Lower leg skin (tissue), 4 donors: Measurements from ENCODE around the gene STEAP3. TPM values are rescaled to one million over a fixed set of nuclear protein-coding genes. Genes with fewer than 3 reads are reported as not detected.

Experiments
- DNase-seq, 2 donors: peaks; one replicate each; pipeline ENCODE4 v3.0.0-alpha.2; 2019; ENCODE audit warnings: low spot score in 2 of 2
- H3K4me3 ChIP-seq: fragments of 200-600 bp; sonication (generic); 2 replicates; pipeline ENCODE4 v1.5.1; 2017; ENCODE audit warnings: mild to moderate bottlenecking, low read depth; ENCODE audit not compliant: poor library complexity, severe bottlenecking
- CTCF ChIP-seq, 3 donors: fragments of 450-650 bp; IDR thresholded peaks; one replicate each; pipeline ENCODE4 v1.5.1; 2016; ENCODE audit warnings: antibody characterized with exemption in 3 of 3, mild to moderate bottlenecking in 3 of 3, moderate library complexity in 2 of 3
- POLR2A ChIP-seq, 2 donors: fragments of 450-650 bp; IDR thresholded peaks; one replicate each; pipeline ENCODE4 v1.6.1; 2016 to 2017; ENCODE audit warnings: antibody characterized with exemption in 2 of 2, mild to moderate bottlenecking in 1 of 2, moderate library complexity in 1 of 2
- WGBS, 2 donors: methylation state at CpG; one replicate each; pipeline ENCODE4 v1.1.5; 2018; 5-methylcytosine and 5-hydroxymethylcytosine counted together
- intact Hi-C: fragments of 100-400 bp; cut with DNase I; formaldehyde crosslinking; loops from one replicate; pipeline ENCODE4 v1.15.0; 2023; ENCODE audit warnings: low total_unique reads
- total RNA-seq, 4 donors: library from RNA; depleted of rRNA; stranded (reverse); fragments of >200 nt; gene quantifications; one replicate each; pipeline ENCODE4 v1.1.0, GENCODE V29; 2016

The STEAP3 gene
- total RNA-seq, 4 donors from 2014 or later, result 16.7 to 25.1 (median 22.0) TPM

GRCh38 chr2:119228136-119228535 is 4.5 kb downstream of the STEAP3 start:
- H3K4me3 ChIP-seq, result no peak overlapping the region
- 98 to 100% methylated on average over 4 to 5 of the region's 5 CpGs for WGBS, 2 donors
- no peak for DNase-seq
- intact Hi-C loops, result no loop called here
- TF ChIP-seq CTCF (IDR thresholded peaks at IDR 0.05) (no peak), POLR2A (IDR thresholded peaks at IDR 0.05) (no peak)

- H3K4me3 ChIP-seq, result no peak overlapping the region
- intact Hi-C loops, result no loop called here
- WGBS, 2 donors, result 95 to 99% methylated on average over 7 of the region's 7 CpGs
- no peak for DNase-seq
- TF ChIP-seq POLR2A (IDR thresholded peaks at IDR 0.05) (no peak), CTCF (IDR thresholded peaks at IDR 0.05) (no peak)
Measured at GRCh38 chr2:119228964-119229363, 5.3 kb downstream of the STEAP3 start.

GRCh38 chr2:119229716-119230115 is 6.1 kb downstream of the STEAP3 start:
- DNase-seq, result no peak
- no peak overlapping the region for H3K4me3 ChIP-seq
- TF ChIP-seq POLR2A (IDR thresholded peaks at IDR 0.05) (no peak), CTCF (IDR thresholded peaks at IDR 0.05) (no peak)
- WGBS, 2 donors, result 64 to 92% methylated on average over 3 of the region's 3 CpGs
- intact Hi-C loops, result no loop called here

GRCh38 chr2:119230219-119231185 is 6.9 kb downstream of the STEAP3 start:
- H3K4me3 ChIP-seq, result no peak overlapping the region
- no peak for DNase-seq
- TF ChIP-seq CTCF (IDR thresholded peaks at IDR 0.05), result no peak
- TF ChIP-seq POLR2A (IDR thresholded peaks at IDR 0.05), result no peak
- intact Hi-C loops, result no loop called here
- WGBS, 2 donors, result 75 to 81% methylated on average over 28 of the region's 28 CpGs

GRCh38 chr2:119231975-119232665 is 8.5 kb downstream of the STEAP3 start:
- WGBS, 2 donors, result 92% methylated on average over 10 of the region's 10 CpGs
- H3K4me3 ChIP-seq, result no peak overlapping the region
- DNase-seq, result no peak
- intact Hi-C loops, result no loop called here
- TF ChIP-seq POLR2A (IDR thresholded peaks at IDR 0.05) (no peak), CTCF (IDR thresholded peaks at IDR 0.05) (no peak)
